Osteoblast (primary cell): ENCODE measurements around the gene CHPF. TPM values are rescaled to one million over a fixed set of nuclear protein-coding genes. Genes with fewer than 3 reads are reported as not detected.

Experiments used
- DNase-seq: peaks from one replicate; pipeline ENCODE4 v3.0.0; 2011; ENCODE audit warnings: low spot score, mixed read lengths; ENCODE audit not compliant: insufficient read length; ENCODE audit errors: missing footprints
- H2AFZ ChIP-seq: 2 replicates; pipeline ENCODE4 v1.6.0; 2011; ENCODE audit warnings: mild to moderate bottlenecking, low read length
- H3K27ac ChIP-seq: 2 replicates; pipeline ENCODE4 v1.5.1; 2011; ENCODE audit warnings: mild to moderate bottlenecking, low read depth, low read length, moderate library complexity
- H3K27me3 ChIP-seq: 2 replicates; pipeline ENCODE4 v1.6.0; 2012; ENCODE audit warnings: mild to moderate bottlenecking, control low read depth, inconsistent platforms, low read length, moderate library complexity; ENCODE audit not compliant: insufficient read depth
- H3K36me3 ChIP-seq: 2 replicates; pipeline ENCODE4 v1.5.1; 2011; ENCODE audit warnings: mild to moderate bottlenecking, low read length, control low read depth, moderate library complexity; ENCODE audit not compliant: insufficient read depth
- H3K4me1 ChIP-seq: 2 replicates; pipeline ENCODE4 v1.5.1; 2011; ENCODE audit warnings: mild to moderate bottlenecking, low read length, control low read depth, moderate library complexity; ENCODE audit not compliant: insufficient read depth
- H3K4me2 ChIP-seq: 2 replicates; pipeline ENCODE4 v1.6.0; 2011; ENCODE audit warnings: mild to moderate bottlenecking, low read length; ENCODE audit not compliant: insufficient read depth
- H3K4me3 ChIP-seq: fragments of 200-600 bp; sonication (generic); 3 replicates; pipeline ENCODE4 v1.5.1; 2012; ENCODE audit warnings: mild to moderate bottlenecking, low read length, inconsistent platforms; ENCODE audit not compliant: insufficient read depth
- H3K79me2 ChIP-seq: 2 replicates; pipeline ENCODE4 v1.6.0; 2012; ENCODE audit warnings: mild to moderate bottlenecking, low read length, control low read depth, inconsistent platforms; ENCODE audit not compliant: insufficient read depth
- H3K9me3 ChIP-seq: 2 replicates; pipeline ENCODE4 v1.5.1; 2011; ENCODE audit warnings: low read depth, low read length, control low read depth
- H4K20me1 ChIP-seq: 2 replicates; pipeline ENCODE4 v1.6.0; 2012; ENCODE audit warnings: mild to moderate bottlenecking, low read length, control low read depth; ENCODE audit not compliant: insufficient read depth
- total RNA-seq: library from RNA; depleted of rRNA; stranded (reverse); fragments of >200 nt; gene quantifications from 2 replicates; pipeline ENCODE4 v1.2.3, GENCODE V29; 2012
- TF ChIP-seq, protein P1 (sequence below): IDR thresholded peaks from 2 replicates; pipeline ENCODE4 v1.5.1; 2011; ENCODE audit warnings: mild to moderate bottlenecking, low read depth, low read length, moderate library complexity; ENCODE audit errors: extremely low read depth

The CHPF gene
- total RNA-seq, 1 donor = 192 TPM

DNA sequence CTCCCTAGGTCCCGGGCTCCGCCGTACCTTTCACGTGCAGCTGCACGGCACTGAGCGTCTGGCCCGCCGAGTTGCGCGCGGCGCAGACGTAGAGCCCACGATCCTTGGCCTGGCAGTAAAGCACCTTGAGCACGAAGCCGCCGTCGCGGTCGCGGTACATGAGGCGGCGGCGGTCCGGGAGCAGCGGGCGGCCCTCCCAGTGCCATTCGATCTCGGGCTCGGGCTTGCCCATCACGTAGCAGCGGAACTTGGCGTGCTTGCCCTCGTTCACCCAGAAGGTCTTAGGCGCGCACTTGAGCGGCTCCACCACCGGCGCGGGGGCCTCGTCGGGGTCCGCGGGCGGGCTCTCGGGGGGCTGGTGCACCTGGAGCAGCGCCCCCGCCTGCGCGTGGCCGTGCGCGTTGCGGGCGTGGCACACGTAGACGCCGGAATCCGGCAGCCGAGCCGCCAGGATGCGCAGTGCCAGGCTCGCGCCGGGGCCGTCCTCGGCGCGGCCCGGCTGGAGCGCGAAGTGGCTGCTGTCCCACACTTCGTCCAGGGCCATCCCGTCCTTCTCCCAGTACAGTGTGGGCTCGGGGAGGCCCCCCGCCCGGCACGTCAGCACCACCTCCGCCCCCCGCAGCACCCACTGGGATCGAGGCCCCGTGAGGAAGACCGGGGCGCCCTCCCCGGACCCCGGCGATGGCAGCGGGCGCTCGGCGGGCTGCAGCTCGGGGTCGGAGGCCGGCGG is 26.8 kb upstream of the CHPF start:
- H3K27me3 ChIP-seq = peaks cover 4% of the 10 kb centered on the region
- H3K9me3 ChIP-seq = no peaks in the 10 kb centered on the region
- no peaks in the 10 kb centered on the region for H3K4me1 ChIP-seq
- H2AFZ ChIP-seq = peak overlapping the region; percentile 41
- H3K36me3 ChIP-seq = peaks cover 10% of the 10 kb centered on the region
- peak overlapping the region; percentile 78 for H3K4me3 ChIP-seq
- peak overlapping the region; percentile 81 for H3K4me2 ChIP-seq
- H4K20me1 ChIP-seq = peaks cover 13% of the 10 kb centered on the region
- peak; percentile 97 for DNase-seq
- no peak overlapping the region for H3K27ac ChIP-seq
- TF ChIP-seq, protein P1, sequence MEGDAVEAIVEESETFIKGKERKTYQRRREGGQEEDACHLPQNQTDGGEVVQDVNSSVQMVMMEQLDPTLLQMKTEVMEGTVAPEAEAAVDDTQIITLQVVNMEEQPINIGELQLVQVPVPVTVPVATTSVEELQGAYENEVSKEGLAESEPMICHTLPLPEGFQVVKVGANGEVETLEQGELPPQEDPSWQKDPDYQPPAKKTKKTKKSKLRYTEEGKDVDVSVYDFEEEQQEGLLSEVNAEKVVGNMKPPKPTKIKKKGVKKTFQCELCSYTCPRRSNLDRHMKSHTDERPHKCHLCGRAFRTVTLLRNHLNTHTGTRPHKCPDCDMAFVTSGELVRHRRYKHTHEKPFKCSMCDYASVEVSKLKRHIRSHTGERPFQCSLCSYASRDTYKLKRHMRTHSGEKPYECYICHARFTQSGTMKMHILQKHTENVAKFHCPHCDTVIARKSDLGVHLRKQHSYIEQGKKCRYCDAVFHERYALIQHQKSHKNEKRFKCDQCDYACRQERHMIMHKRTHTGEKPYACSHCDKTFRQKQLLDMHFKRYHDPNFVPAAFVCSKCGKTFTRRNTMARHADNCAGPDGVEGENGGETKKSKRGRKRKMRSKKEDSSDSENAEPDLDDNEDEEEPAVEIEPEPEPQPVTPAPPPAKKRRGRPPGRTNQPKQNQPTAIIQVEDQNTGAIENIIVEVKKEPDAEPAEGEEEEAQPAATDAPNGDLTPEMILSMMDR = no peak
- H3K79me2 ChIP-seq = peaks cover 4% of the 10 kb centered on the region

DNA sequence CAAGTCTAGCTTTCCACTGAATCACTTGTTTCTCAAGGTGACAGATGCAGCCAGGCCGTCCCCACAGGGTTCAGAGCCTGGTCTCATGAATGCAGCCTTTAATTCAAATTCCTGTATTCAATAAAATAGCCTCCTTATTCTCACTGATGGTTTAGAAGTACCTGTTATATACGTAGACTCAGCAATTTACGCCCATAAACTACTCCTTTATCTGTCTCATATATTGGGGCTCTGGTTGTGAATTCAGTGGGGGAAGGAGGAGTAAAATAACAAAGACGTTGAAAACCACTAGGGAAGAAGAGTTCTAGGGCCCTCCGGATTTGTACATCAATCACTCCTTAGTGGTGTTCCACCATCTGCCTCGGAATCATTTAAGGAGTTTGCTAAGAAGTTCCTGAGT is 26.0 kb upstream of the CHPF start:
- H3K4me3 ChIP-seq = peak overlapping the region; percentile 78
- H3K79me2 ChIP-seq = peaks cover 4% of the 10 kb centered on the region
- H3K4me2 ChIP-seq = peak overlapping the region; percentile 81
- H3K27me3 ChIP-seq = peaks cover 4% of the 10 kb centered on the region
- no peaks in the 10 kb centered on the region for H3K4me1 ChIP-seq
- TF ChIP-seq, protein P1 = no peak
- peaks cover 15% of the 10 kb centered on the region for H4K20me1 ChIP-seq
- H3K27ac ChIP-seq = no peak overlapping the region
- no peak overlapping the region for H2AFZ ChIP-seq
- H3K36me3 ChIP-seq = peaks cover 10% of the 10 kb centered on the region
- peak; percentile 83 for DNase-seq
- H3K9me3 ChIP-seq = no peaks in the 10 kb centered on the region

DNA sequence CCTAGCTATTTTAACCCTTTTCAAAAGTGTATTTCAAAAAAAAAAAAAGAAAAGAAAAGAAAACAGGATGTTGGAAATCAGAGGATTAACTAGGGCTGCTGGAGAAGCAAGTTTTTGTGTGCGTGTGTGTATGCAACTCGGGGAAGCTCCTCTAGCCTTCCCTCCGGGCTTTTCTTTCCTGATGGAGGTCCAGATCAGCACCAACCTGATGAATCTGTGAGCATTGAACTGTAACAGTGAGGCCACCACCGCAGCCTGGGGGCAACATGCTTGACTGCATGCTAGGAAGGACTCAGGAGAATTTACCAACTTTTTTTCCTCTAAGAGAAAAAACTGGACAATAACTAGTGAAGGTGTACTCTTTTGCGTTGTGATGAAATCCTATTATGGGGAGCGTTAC is 25.4 kb upstream of the CHPF start:
- Histone ChIP-seq H3K4me1 (no peaks in the 10 kb centered on the region), H4K20me1 (peaks cover 15% of the 10 kb centered on the region), H2AFZ (no peak overlapping the region), H3K79me2 (peaks cover 4% of the 10 kb centered on the region), H3K4me2 (no peak overlapping the region), H3K4me3 (no peak overlapping the region), H3K27ac (no peak overlapping the region), H3K36me3 (peaks cover 10% of the 10 kb centered on the region), H3K9me3 (no peaks in the 10 kb centered on the region), H3K27me3 (peaks cover 4% of the 10 kb centered on the region)
- DNase-seq = no peak
- TF ChIP-seq, protein P1 = no peak

DNA sequence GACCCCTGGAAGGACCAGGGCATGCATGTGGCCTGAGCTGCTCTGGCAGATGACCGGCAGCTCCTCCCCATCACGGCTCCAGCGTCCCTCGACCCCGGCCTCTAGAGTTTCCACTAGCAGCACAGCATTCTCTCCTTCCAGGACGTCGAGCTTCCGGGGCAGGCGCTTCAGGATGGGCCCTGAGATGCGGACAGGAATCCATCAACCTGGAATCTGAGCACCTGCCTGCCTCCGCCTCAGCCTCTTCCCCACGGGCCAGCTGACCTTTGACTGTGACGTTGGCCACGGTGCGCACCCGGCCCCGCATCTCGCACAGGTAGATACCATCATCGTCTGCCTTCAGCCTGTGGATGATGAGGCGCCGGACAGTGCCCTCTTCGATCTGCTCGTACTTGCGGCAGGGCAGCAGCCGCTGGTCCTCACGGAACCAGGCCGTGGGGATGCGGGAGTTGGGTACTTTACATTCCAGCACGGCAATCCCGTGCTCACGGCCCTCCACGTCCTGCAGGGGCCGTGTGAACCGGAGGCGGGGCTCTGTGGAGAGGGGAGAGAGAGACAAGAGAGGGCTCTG is 24.3 kb upstream of the CHPF start:
- Histone ChIP-seq H3K4me1 (no peaks in the 10 kb centered on the region), H3K9me3 (no peaks in the 10 kb centered on the region), H3K27me3 (peaks cover 4% of the 10 kb centered on the region), H3K36me3 (peaks cover 10% of the 10 kb centered on the region), H3K4me3 (no peak overlapping the region), H3K4me2 (no peak overlapping the region), H3K27ac (no peak overlapping the region), H3K79me2 (peaks cover 4% of the 10 kb centered on the region), H4K20me1 (peaks cover 15% of the 10 kb centered on the region), H2AFZ (no peak overlapping the region)
- DNase-seq = no peak
- TF ChIP-seq, protein P1 = no peak
